GM19043 (cell line): ENCODE measurements around the gene ACSL4.
"Not testable (repeated sequence)": the region's sequence is repeated elsewhere in the genome, so short reads cannot be mapped to it uniquely, and the experiment has no call there.

Experiments used
- ATAC-seq: cut with Tn5 transposase; IDR thresholded peaks from one replicate; pipeline ENCODE4 v1.9.1; 2021; ENCODE audit warnings: low read depth; ENCODE audit not compliant: unreplicated experiment

ACSL4 gene

DNA sequence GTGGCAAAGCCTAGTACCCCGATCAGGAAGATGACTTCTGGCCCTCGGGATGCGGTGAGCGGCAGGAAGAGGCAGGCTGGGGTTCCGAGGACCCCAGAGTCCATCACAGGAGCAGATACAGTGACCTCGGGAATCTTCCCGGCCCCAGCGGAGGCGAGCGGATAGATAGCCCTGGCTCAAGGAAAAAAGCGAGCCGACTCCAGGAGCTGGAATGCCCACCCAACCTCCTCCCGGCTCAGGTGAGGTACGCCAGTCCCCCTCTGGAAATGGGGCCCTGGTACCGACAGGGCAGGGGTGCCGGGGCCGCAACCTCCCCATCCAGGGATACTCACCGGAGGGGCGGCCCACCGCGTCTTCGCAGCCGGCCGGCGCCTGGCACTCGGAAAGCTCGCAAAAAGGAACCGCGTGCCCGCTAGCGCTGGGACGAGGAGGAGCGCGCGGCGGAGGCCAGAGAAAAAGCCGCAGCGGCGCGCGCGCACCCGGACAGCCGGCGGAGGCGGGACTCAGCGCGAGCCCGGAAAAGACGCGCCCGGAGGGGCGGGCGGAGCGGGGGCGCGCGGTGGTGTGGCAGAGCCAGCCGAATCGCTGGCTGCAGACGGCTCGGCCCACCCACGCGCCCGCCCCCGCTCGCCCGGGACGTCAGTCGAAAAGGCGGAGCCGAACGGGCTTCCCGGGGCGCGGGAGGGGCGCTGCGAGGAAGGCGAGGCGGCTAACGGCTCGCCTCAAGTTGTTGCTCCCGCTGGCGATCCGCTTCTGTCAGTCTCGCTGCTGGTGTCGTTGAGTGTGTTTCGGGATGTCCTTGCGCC lies at the start of gene ACSL4:
TSS of gene ACSL4 (minus strand) at position 451 of the 806 bp plus-strand sequence. CDS start 49,894 bp downstream, outside the sequence.
- ATAC-seq = peak; percentile 80

DNA sequence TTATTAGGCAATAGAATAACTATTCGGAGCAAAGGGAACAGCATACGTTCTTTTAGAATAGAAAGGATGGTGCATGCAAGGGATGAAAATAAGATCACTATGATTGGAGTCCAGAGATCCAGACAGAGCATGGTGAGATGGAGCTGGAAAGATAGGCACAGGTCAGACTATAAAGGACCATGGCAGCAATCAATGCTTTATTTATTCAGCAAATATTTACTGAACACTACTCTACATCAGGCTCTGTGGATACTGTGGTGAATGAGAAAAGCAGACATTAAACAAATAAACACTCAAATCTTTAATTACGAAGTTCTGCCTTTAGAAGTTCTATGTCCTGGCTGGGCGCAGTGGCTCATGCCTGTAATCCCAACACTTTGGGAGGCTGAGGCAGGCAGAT lies 44.7 kb upstream of the ACSL4 start:
- no peak for ATAC-seq

DNA sequence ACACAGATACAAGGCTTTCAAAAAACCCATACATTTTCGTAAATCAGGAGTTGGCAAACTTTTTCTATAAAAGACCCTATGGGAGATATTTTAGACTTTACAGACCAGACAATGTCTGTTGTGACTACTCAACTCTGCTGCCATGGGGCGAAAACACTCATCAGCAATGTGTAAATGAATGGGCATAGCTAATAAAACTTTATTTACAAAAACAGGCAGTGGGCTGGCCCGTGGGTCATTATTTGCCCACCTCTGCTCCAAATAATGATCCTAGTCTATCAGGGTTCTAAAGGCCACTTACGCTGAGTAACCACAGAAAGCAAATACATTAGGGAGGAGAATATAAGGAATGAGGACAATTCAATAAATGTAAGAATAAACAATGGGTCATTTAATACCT lies 43.9 kb upstream of the ACSL4 start:
- ATAC-seq = no peak

DNA sequence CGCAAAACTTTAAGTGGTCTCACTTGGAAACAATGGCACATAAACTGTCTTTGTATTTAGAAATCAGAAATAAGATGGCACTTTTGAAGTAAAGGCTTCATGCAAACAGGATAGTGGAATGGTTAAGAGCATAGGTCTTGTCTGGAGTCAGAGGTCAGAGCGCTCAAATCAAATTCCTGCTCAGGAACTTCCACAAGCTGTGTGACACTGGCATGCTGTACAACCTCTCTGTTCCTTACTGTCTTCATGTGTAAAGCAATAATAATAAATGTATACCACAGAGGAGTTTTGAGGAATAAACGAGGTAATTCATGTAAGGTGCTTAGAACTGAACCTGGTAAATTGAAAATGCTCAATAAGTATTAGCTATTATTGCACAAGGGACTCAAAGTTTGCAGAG lies 43.4 kb upstream of the ACSL4 start:
- no peak for ATAC-seq

DNA sequence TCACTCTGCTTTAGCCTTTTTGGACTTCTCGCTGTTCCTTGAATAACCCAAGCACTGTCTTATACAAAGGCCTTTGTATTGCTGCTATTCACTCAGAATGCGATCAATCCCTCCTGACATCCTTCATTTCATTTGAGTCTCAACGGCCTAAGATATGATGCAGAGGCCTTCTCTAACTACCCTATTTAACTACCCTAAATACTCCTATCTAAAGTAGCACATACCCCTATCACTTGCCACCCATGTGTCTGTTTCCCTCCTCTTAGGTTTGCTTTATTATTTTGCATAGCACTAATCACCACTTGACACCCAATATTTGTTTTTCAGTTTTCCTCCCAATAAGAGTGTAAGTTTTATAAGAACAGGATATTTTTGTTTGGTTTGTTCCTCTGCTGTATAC lies 42.3 kb upstream of the ACSL4 start:
- ATAC-seq = no peak

DNA sequence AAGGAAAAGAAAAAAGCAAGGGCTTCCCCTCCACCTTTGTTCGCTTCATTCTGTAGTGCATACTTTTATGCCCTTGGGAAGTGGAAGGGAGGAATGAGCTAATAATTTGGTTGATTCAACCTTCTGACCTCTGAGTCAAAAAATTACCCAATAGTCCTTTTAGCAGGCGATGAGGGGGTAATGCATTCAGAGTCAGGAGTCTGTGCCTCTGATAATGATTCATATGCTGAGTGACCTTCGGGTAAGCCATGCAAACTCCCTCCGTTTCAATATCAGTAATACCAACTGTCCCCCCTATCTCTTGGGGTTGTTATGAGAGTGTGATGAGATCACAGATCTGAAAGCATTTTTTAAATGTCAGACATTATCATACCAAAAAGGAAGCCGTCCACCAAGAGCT lies 41.6 kb upstream of the ACSL4 start:
- peak; percentile 84 for ATAC-seq

DNA sequence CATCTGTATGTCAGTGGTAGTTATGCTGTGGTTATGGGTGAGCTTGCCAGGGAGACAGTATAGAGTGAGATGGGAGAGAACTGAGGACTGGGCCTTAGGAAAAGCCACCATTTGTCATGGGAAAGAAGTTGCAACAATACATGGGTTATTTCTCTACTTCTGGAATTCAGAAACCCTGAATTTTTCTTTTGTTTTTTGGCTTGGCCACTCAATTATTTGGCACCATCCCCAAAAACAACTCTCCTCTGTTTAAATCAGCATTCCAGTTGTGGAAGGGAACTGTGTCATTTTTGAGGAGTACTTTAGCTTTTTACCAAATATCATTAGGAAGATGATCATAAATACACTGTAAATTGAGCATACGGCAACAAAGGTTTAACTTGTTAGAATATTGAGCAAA lies 41.1 kb upstream of the ACSL4 start:
- ATAC-seq = no peak

DNA sequence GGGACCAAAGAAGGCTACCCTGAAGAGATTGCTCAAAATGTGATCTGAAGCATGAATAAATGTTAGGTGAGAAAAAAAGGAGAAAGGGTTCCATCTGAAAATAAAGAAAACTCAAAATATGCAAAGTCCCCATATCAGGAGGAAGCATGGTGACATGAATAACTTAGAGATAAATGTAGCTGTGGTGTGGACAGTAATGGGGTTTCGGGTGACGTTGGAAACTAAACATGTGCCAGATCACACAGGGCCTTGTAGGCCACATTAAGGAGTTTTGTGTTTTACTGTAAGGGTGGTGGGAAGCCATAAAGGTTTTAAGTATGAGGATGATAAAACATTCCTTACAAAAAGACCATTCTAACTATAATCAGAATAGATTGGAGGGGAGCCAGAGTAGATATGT lies 40.3 kb upstream of the ACSL4 start:
- ATAC-seq = peak; percentile 52

DNA sequence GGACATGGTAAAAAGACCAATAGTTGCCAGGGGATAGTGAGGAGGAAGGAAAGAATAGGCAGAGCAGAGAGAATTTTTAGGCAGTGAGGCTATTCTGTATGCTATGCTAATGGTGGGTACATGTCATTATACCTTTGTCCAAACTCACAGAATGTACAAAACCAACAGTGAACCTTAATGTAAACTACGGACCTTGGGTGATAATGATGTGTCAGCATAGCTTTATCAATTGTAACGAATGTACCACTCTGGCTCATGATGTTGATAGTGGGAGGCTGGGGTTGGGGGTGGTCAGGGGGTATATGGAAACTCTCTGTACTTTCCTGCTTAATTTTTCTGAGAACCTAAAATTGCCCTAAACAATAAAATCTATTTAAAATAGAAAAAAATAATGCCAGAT lies 37.7 kb upstream of the ACSL4 start:
- no peak for ATAC-seq

DNA sequence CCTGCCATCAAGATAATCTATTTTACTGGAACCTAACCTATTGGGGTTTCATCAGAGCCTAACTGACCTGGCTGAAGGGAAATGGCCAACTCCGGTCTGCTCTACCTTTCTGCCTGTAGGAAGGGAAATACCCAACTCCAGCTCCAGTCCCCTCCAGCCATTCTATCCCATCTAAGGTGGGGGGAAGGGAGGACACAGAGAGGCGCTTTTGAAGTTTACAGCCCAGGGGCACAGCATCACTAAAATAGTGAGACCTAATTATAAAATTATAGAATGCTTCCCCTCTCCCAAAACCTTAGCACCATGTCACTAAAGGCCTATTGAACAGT lies 27.8 kb upstream of the ACSL4 start:
- no peak for ATAC-seq

DNA sequence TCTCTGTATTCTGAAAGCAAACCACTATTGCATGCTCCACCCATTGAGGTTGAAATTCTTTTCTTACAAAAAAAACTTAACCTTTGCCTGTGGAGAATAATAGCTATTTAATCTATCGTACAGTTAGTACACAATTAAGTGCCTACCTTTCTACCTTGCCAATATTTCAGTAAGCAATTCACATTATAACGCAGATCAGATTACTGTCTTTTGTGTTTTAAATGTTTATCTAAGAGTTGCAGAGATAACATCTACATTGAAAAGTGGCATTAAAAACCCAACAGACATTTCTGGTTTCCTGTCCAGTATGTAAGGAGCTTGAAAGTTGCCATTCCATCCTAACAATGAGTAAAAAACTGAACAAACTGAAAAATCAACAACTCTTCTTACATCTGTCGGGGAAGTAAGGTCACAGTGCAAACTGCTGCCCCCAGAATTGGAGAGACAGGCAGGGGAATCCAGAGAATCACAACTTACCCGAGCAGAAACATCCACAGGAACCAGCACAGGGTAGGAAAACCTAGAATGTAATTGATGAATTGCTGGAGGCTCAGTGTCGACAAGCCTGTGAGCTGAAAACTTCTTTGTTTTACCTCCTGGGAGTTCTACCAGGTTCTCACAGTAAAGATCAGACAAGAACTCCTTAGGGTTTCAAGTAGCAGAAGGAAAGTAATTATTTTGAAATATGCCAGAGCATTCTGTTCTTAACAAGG lies 27.3 kb upstream of the ACSL4 start:
- no peak for ATAC-seq

DNA sequence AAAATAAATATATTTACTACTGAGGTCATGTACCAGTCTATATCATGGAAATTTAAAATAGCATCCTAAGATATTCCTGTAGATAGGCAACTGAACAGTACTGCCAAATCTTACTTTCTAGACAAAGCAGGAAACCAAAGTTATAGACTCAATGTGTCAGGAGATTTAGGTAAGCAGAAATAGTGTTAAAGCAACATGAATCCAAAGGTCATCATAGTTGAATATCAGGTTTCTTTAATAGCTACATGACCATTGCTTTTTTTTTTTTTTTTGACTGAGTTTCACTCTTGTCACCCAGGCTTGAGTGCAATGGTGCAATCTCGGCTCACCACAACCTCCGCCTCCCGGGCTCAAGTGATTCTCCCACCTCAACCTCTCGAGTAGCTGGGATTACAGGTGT lies 20.2 kb upstream of the ACSL4 start:
- ATAC-seq = no peak

DNA sequence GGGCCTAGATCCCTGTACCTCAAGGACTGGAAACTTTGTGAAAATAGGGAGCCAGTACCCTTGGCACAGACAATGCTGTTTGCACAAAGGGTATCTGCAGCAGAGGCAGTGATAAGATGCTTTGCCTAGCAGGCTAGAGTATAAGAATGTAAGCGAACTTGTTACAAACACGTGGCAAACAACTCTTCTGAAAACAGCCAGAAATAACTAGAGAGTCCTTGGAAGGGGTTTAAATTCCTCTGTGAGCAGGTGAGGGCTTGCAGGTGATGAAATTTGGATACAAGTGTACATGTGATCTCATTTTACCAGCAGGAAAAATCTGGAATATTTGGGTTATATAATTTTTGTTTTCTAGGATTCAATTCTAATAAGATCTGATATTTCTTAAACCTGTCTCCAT lies 18.6 kb upstream of the ACSL4 start:
- no peak for ATAC-seq

DNA sequence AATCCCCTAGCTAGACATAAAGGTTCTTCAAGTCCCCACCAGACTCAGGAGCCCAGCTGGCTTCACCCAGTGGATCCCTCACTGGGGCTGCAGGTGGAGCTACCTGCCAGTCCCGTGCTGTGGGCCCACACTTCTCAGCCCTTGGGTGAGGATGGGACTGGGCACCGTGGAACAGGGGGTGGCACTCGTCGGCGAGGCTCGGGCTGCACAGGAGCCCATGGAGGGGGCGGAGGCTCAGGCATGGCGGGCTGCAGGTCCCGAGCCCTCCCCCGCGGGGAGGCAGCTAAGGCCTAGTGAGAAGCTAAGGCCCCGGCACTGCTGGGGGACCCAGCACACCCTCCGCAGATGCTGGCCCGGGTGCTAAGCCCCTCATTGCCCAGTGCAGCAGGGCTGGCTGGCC lies 16.1 kb upstream of the ACSL4 start:
- no peak for ATAC-seq

DNA sequence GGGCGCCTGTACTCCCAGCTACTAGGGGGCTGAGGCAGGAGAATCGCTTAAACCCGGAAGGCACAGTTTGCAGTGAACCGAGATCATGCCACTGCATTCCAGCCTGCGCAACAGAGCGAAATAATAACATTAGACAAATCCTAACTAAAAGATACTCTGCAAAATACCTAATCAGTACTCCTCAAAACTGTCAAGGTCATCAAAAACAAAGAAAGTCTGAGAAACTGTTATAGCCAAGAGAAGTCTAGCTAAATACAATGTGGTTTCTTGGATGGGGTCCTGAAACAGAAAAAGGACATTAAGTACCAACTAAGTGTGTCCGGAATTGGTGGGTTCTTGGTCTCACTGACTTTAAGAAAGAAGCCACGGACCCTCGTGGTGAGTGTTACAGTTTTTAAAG lies 14.6 kb upstream of the ACSL4 start:
- ATAC-seq = no peak

DNA sequence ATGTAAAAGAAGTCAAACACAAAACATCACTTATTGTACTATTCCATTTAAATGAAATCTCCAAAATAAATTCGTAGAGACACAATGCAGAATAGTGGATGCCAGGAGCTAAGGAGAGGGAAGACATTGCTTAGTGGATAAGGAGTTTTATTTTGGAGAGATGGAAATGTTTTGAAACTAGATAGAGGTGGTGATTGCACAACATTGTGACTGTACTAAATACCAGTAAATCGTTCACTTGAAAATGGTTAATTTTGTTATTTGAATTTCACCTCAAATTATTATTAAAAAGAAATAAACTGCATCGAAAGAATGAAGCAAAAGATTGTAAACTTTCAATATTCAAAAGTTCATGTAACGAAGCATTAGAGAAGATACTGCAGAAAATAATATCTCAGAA lies 9.7 kb upstream of the ACSL4 start:
- no peak for ATAC-seq

DNA sequence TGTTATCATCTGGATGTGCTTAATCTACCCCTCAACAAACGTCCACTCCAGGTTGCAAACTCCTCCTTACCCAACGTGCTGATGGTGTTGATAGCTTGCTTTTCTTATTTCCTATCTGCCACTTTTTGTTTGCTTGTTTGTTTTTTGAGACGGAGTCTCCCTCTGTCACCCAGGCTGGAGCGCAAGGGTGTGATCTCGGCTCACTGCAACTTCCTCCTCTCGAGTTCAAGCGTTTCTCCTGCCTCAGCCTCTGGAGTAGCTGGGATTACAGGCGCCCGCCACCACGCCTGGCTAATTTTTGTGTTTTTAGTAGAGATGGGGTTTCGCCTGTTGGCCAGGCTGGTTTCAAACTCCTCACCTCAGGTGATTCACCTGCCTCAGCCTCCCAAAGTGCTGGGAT lies 7.8 kb upstream of the ACSL4 start:
- ATAC-seq = not testable (repeated sequence)

DNA sequence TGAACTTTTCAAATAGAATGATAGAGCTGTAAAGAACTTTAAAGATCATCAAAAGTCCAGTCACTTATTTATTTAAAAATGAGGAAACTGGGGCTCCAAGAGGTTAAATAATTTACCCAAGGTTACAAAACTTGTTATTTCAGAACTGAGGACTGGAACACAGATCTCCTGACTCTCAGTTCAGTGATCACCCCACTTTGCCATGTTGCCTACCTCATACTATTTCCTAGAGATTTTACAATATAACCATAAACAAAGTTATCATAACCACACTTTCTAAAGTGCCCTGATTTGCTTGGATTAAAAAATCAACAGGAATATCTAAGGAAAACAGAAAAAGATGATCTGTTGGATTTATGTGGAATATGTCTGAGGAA lies 7.4 kb upstream of the ACSL4 start:
- no peak for ATAC-seq

DNA sequence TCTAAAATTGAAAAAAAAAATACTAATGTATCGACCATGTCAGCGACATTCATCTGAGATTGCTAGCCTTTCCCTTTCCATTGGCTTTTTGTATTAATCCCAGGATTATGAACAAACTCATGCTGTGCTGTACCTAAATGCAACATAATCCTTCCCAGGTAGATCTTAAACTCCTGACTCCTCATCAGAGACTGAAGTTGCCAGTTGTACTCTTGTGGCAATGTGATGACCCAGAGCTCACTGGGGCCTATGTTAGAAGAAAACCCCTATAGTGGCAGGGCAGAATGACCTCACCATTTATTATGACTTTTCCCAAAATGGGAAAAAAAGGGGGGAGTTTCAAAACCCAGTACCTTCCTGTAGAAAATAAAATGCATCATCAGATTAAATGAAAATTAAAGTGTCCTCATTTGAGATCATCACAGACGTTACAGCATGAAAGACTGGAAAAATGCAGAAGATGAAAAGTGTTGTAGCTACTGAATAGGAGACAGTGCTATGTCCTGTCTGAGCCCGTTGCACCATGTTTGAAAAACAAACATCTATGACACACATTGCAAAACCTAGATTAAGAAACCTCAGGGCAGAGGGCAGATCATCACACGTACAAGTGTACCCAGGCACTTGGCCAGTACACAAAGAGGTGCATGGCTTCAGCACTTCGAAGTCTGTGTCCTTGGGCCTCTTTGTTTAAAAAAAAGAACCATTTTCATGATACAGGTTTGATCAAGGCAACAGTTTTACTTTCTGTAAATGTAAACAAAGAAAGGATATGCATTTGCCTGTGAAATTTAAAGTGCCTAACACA lies 6.8 kb upstream of the ACSL4 start:
- ATAC-seq = no peak

DNA sequence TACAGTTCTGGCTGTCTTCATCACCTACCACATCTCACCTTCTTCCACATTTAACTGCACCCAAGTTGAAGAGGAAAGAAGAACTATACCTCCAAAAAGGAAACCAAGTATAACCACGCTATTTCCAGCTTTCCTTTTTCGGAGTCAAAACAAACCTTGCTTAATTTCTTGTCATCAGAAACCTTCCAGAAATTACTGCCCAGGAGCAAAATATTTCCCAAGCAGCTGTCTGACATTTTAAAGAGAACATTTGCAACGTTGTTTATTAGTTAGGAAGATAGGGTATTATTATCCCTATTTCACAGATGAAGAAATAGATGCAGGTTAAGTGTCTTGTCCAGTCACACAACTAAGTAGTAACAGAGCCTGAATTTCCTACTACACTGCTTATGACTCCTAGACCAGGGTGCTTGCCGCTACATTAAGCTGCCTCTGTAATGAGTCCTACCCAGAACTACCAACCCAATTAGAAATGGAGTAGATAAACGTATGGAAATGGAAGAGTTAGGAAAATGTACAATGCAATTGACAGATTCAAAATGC lies 2.2 kb upstream of the ACSL4 start:
- ATAC-seq = no peak

DNA sequence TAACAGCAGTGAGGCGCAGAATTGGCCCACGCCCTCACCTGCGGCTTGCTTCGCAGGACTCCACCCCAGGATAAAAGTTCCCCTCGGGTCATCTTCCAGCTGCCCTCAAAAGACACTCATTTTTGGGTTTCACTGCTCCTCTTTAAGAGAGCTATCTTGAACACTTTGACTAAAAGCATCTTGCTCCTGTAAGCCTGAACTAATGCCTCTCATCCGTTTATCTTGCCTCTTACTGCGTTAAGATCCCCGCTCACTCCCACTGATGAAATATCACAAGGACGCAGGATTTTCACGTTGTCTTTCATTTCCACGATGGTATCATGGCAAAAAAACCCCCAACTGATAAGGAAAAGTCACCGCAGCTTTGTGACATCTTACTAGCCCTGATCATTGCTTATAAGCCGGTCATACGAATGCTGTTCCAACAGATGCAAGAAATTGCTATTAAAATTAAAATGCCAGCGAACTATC lies 591 bp upstream of the ACSL4 start:
- no peak for ATAC-seq
